CD4-positive, alpha-beta T cell treated with Interleukin-1 beta for 1 hour (primary cell): Measurements from ENCODE around the gene AHR.

ENCODE experiments used
- DNase-seq, 2 donors: peaks; one replicate each; pipeline ENCODE4 v3.0.0-alpha.2; 2020 to 2022

The AHR gene

DNA sequence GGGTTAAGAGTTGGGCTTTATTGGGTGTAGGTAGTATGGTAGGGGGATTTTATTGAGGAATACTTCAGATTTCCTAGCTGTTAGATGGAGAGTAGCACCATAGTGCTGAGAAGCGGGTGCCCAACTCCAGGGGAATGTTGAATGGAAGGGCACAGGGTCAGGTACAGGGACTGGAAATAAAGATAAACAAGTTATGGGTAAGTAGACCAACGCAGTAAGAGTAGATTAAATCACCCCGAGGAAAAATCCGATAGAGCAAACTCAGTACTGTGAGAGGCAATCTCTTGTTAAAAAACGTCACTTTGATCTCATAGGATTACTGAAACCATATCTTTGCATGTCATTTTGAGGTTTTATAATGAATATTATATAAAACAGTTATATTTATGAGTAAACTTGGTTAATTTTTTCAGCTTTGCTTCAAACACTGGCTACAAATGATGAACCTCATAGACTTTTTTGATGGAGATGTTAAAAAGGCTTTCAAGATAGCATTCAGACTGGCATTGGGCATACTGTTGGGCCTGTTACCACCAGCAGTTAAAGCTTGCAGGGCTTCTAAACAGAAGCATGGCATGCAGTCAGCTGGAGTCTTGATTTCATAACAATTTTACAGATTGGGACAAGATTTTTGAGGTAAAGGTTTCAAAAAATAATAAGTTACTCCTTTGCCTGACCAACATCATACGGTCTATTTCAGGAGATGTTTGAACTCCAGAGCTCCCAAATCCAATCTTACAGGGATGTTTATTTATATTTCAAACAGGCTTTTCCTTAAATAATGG is 7.1 kb downstream of the AHR start:
- DNase-seq = no peak

DNA sequence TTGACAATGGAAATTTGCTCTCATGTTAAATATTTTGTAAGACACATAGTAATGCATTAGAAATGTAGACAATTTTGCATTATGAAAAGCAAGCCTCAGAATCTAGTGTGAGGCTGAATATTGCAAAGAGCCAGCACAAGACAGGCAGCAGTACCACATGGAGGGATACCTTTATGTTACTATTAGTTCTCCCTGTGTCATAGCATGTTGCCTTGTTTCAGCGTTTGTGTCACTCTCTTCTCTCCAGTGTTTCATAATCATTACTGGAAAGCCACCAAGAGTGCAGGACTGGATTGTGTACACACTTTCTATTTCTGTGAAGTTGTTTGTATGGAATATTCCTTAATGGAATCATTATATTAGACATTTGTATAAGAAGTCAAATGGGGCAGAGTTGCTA is 8.5 kb downstream of the AHR start:
- DNase-seq = no peak

DNA sequence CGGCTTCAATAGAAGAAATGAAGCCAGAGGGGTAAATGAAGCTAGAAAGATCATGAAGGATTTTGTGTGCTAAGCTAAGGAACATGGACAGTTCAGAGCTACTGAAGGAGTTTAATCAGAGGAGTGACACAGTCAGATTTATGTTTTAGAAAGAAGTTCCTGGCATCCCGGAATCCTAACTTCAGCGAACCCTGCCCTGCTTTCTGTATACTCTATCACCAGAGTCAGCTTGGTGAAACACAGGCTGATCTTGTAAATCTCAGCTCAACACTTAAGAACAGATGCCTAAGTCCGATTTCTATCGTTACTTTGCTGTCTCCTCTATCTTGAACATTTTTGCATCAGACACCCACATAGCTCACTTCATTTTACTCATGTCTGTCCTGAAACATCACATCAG is 9.1 kb downstream of the AHR start:
- no peak for DNase-seq

GRCh38 chr7:17307969-17308648 is 9.7 kb downstream of the AHR start:
- no peak for DNase-seq

GRCh38 chr7:17311194-17311593 is 12.7 kb downstream of the AHR start:
- DNase-seq = no peak

- no peak for DNase-seq
These were observed 13.5 kb downstream of the AHR start for GRCh38 chr7:17311952-17312351.

DNA sequence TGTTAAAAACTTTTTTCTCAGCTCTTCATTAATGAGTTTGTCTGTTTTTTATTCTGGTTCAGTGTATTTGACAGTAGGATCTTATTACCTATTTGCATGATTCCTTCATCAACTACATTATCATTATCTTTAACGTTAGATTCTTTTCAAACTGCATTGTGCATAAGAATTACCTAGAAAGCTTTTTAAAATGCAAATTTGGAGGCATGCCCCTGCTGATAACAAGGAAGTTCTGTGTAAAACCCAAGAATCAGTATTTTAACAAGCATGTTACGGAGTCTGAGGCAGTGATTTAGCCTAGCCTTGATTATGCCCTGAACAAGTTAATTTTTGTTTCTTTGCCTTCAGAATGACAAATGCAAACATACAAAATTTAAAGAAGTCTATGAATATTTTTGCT is 14.2 kb downstream of the AHR start:
- no peak for DNase-seq

DNA sequence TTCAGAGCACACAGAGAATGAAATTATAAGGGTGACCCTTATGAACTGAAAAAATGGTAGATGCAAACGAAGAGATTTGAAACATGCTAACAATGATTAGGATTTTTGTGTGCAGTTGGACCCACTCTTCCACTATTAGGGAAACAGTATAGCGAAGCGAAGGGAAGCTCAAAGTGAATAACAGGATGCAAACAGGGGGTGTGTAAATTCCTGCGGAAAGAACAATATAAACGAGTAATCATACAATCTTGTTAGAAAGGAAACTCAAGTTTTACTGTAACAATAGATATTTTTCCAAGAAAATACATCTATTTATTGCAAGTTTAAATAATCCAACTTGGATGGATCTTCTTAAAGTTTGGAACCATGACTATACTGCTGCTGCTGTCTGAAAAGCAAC is 14.7 kb downstream of the AHR start:
- no peak for DNase-seq

- no peak for DNase-seq
These were observed 17.5 kb downstream of the AHR start for GRCh38 chr7:17315974-17316373.

DNA sequence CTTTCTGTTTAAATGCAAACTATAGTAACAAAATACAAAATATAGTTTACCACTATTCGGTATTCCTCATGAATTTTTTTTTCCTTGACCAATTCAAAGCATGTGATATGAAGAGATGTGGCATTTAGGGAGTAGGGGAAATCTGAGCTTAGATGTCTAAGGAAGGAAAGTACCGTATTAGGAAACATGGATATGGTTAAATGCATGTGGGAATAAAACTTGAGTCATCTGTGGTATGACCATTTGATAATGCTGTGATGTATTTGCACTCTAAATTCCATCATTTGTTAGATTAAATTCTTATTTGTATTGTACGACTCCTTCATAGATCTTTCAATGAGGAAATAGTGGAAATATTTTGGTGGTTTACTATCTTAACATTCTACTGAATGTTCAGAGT is 19.7 kb downstream of the AHR start:
- no peak for DNase-seq

DNA sequence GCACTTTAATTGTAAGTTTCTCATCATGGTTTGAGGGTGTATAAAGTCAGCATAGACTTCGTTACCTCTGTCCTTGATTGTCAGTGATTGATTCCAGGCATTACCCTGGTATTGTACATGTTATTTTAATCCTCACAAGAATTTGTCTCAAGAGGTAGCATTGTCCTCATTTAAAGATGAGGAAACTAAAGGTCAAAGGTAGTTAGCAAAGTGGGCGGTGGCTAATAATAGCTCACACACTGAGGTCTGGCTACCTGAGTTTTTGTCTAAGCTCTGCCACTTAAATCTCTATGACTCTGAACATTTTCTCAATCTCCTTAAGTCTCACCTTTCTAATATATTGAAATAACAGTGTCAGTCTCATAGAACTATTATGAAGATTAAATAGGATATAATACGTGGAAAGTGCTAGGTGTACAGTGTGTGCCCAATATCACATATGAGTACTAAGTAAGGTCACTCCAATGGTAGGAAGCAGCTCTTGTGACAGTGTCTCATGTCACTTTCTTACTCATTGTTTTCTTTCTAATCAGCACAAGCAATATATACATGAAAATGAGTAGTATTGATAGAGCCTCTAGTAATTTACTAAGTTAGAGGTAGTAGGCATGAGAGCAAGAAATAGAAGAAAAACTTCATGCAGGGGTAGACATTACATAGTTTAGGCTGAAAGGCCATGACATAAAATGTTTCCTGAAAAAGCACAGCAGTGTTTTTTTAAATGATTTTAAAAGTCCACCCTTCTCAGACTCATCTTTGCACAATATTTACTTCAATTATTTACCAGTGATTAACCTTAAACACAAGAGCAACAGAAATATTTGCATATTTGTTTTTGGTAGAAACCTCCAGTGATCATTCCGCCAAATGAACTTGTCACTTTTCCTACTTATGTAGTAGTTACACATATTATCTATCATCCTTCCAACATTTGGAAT is 21.0 kb downstream of the AHR start:
- no peak for DNase-seq

DNA sequence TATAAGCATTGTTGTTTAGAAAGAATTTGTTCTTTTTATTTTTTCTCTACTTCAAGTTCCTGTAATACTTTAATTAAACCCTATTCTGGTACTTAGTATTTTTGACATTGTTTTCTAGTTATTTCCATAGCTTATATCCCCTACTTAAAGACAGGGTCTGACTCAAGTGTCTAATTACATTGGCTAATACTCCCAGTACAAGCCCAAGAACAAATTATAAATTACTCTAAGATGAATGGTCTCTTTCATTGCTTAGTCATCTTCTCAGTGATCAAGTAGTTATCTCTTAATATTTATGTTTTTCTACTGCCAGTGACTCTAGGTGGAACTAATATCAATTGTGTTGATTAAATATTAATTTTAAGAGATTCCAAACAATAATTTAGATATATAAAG is 21.6 kb downstream of the AHR start:
- no peak for DNase-seq

- DNase-seq = no peak
These were observed 22.2 kb downstream of the AHR start for GRCh38 chr7:17320657-17321056.

DNA sequence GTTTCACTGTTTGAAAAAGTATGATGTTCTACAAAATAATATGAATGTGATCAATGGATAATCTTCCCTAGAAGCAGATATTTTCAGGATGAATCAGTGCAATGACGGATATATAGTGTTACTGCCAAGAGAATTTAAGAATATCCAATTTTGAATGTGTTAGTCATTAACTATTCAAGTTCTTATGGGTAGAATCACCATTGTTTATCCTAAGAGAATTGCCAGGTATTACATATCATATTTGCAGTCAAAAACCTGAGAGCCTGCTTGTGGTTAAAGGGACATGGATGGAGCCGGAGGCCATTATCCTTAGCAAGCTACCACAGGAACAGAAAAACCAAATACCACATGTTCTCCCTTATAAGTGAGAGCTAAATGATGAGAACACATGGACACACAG is 26.9 kb downstream of the AHR start:
- no peak for DNase-seq

DNA sequence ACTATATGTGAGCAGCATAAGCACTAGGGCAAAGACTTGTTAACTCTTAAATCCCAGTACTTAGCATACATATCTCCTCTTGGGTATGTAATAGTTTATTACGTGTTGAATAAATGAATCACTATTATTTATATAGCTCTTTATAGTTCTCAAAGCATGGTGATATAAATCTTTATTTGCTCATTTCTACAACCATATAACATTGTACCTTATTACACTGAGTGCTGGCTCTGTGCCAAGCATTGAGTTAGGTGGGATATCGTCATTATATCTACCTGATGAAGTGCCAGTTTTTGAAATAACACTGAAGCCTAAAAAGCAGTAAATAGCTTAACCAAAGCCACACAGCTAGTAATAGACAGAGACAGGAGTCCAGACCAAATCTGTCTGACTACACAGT is 27.9 kb downstream of the AHR start:
- no peak for DNase-seq

GRCh38 chr7:17328641-17329040 is 30.2 kb downstream of the AHR start:
- DNase-seq = no peak

- no peak for DNase-seq
These were observed 31.0 kb downstream of the AHR start for GRCh38 chr7:17329440-17329839.

DNA sequence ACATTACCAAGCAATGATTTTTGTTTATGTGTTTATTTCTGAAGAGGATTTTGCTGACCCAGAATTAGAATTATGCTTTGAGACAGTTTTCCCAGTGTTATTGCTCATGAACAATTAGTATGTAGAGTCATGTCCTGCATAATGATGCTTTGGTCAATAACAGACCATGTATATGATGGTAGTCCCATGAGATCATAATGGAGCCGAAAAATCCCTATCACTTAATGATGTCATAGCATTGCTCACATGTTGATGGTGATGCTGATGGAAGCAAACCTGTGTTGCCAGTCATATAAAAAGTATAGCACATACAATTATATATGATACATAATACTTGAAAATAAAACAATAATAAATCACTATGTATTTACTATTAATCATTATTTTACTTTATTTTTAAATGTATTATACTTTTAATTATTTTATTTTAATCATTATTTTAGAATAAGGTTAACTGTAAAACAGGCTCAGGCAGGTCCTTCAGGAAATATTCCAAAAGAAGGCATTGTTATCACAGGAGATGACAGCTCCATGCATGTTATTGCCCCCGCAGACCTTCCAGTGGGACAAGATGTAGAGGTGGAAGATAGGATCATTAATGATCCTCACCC is 33.5 kb downstream of the AHR start:
- DNase-seq = no peak

GRCh38 chr7:17333221-17333620 is 34.8 kb downstream of the AHR start:
- DNase-seq = no peak

DNA sequence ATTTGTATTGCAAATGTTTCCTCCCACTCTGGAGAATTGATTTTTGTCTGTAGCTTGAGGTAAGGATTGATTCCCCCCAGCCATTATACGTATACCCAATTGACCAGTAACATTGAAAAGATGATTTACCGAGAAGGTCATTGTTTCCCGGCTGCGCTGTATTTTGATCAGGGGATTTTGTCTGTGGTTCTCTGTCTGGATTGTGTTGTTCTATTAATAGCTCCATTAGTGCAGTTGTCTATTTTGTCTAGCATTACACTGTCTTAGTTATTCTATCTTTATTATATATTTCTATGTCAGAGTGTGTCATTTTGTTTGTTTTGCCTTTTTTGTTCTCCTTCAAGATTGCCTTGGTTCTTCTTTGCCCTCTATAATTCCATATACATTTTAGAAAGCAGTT is 37.7 kb downstream of the AHR start:
- no peak for DNase-seq

DNA sequence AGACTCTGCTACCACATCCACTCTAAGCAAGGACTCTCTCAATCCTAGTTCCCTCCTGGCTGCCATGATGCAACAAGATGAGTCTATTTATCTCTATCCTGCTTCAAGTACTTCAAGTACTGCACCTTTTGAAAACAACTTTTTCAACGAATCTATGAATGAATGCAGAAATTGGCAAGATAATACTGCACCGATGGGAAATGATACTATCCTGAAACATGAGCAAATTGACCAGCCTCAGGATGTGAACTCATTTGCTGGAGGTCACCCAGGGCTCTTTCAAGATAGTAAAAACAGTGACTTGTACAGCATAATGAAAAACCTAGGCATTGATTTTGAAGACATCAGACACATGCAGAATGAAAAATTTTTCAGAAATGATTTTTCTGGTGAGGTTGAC is 40.7 kb downstream of the AHR start:
- DNase-seq = no peak

- DNase-seq = no peak
These were observed 41.5 kb downstream of the AHR start for GRCh38 chr7:17339952-17340351.

DNA sequence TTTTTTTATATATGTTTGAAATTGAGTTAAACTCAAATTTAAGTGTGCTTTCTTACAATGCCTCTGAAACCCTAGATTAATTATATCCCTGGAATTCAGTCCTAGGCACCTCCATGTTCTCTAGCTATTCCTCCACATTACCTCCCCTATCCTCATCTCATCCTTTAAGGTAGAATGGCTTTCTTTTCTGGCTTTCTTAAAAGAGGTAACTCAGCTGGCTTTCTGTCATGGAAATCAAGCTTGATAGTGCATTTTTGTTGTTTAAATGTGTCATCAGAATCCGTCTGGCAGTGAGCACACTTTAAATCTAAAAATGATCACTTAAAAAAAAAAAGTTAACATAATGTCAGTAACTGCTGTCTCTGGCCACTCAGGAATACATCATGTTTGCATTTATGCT is 42.2 kb downstream of the AHR start:
- no peak for DNase-seq
